ENCODE measurements around the gene RASA3.

Gene RASA3

DNA sequence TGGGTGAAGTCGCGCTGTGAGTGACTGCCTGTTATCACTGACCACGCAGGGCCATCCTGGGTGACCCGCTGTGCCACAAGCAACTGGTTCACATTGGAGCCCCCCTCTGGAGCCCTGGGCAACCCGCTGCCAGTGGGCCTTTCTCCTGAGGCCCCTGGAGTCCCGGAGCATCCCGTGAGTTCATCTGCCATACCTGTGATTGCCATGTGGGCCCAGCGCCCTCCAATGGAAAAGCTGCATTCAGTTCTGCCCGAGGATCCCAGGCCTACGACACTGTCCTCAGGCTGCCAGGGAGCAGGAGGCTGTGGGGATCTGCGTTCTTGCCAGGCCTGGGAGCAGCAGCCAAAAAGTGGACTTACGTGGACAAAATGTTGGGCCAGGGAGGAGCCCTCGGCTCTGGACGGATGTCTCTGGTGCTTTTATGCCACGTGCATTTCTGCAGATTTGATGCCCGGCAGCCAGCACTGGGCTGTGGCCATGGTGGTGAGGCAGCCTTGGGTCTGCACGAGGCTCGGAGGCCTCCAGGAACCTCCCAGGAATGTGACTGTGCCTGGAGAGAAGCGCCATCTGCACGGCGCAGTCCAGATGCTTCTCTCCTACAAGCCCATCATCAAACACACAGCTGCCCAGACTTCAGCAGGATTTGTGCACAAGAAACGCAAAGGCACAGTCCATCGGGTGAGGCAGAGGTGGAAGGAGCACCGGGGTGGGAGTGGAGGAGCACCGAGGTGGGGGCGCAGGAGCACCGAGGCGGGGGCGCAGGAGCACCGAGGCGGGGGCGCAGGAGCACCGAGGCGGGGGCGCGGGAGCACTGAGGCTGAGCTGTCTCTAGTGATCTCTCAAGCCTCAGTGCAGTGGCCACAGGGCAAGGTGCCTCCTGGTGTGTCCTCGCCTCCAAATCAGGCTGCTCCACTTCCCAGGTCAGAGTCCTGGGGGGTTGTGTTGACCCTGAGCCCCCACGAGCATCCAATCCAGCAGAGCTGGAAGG, 202.5 kb downstream of the RASA3 start:
- H3K36me3 ChIP-seq (ENCODE audit: insufficient read depth, low read length), result no peaks in the 10 kb centered on the region
- H3K4me3 ChIP-seq (ENCODE audit: low read length), result no peak overlapping the region
- H3K9me3 ChIP-seq (ENCODE audit: low read length), result no peaks in the 10 kb centered on the region
- H3K27me3 ChIP-seq (ENCODE audit: insufficient read depth, low read length), result no peaks in the 10 kb centered on the region
- H3K4me1 ChIP-seq (ENCODE audit: insufficient read depth, low read length), result peaks cover 7% of the 10 kb centered on the region
- no peak overlapping the region for H2AFZ ChIP-seq (ENCODE audit: low read depth, low read length)

DNA sequence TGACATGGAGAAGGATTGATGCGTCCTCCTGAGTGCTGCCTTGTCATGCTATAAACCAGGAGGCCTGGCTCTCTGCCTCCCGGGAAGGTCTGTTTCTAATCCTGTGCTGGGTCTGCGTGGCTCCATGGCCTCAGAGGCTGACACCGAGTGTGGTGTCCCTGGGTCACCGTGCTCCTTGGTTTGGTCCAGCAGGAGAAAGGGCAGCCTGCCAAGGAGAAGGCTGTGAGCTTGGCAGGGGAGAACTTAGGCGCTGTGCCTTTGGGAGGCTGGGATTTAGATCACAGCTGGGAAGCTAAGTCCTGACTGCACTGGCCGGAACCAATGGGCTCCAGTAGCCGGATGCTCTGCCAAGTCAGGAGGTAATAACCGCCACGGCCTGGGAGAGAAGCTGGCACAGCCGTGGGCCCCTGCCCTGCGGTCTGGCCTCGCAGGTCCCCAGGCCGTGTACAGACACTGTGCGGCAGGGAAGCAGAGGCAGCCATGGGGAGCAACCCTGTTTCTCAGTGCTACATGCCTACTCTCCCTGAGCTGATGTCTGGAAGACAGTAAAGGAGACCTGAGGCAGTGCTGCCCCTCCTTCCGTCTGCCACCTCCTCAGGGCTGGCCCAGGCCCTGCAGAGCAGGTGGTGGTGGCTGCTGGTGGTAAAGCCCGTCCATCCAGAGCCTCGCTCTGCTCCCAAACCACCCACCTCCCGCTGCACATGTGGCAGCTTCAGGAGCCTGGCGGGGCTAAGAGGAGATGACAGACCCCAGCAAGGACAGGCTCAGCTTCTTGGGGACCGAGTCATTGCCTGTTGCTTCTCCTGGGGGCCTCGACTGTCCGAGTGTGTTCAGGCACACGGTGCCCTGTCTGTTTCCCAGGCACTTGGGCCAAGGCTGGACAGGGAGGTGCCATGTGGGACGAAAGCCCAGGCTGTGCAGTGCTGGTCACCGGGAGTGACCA, 203.5 kb downstream of the RASA3 start:
- Histone ChIP-seq H3K4me3 (ENCODE audit: low read length) (no peak overlapping the region), H3K36me3 (ENCODE audit: insufficient read depth, low read length) (no peaks in the 10 kb centered on the region), H3K9me3 (ENCODE audit: low read length) (no peaks in the 10 kb centered on the region), H2AFZ (ENCODE audit: low read depth, low read length) (no peak overlapping the region), H3K27me3 (ENCODE audit: insufficient read depth, low read length) (no peaks in the 10 kb centered on the region), H3K4me1 (ENCODE audit: insufficient read depth, low read length) (peaks cover 1% of the 10 kb centered on the region)
